ENCODE data around the gene GSTT2. TPM values are rescaled to one million over a fixed set of nuclear protein-coding genes. Genes with fewer than 3 reads are reported as not detected.
"Not testable (repeated sequence)": the region's sequence is repeated elsewhere in the genome, so short reads cannot be mapped to it uniquely, and the experiment has no call there.

GSTT2 gene
- total RNA-seq, 1 donor from 2014 or later, result 0.50 TPM

DNA sequence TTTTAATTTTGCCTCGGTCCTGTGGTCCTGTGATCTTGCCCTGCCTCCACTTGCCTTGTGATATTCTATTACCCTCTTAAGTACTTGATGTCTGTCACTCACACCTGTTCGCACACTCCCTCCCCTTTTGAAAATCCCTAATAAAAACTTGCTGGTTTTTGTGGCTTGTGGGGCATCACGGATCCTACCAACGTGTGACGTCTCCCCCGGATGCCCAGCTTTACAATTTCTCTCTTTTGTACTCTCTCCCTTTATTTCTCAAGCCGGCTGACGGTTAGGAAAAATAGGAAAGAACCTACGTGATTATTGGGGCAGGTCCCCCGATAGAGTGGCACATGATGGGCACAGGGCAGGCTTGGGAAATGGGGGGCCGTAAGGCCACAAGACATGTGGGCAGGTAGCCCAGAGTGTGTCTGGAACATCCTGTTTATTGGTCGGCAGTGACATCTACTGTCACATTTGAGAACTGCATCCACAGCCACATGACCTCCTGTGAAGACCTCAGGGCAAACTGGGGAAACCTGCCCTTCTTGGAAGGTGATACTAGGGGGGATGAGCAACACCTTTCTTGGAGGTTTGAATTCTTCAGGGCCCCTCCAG lies 23.5 kb upstream of the GSTT2 start:
- TF ChIP-seq, protein P1, sequence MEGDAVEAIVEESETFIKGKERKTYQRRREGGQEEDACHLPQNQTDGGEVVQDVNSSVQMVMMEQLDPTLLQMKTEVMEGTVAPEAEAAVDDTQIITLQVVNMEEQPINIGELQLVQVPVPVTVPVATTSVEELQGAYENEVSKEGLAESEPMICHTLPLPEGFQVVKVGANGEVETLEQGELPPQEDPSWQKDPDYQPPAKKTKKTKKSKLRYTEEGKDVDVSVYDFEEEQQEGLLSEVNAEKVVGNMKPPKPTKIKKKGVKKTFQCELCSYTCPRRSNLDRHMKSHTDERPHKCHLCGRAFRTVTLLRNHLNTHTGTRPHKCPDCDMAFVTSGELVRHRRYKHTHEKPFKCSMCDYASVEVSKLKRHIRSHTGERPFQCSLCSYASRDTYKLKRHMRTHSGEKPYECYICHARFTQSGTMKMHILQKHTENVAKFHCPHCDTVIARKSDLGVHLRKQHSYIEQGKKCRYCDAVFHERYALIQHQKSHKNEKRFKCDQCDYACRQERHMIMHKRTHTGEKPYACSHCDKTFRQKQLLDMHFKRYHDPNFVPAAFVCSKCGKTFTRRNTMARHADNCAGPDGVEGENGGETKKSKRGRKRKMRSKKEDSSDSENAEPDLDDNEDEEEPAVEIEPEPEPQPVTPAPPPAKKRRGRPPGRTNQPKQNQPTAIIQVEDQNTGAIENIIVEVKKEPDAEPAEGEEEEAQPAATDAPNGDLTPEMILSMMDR (IDR thresholded peaks at IDR 0.05; ENCODE audit: insufficient read depth, low read length, poor library complexity, severe bottlenecking), result peak; percentile 64
- DNase-seq (ENCODE audit: low read depth), result peak; percentile 9

DNA sequence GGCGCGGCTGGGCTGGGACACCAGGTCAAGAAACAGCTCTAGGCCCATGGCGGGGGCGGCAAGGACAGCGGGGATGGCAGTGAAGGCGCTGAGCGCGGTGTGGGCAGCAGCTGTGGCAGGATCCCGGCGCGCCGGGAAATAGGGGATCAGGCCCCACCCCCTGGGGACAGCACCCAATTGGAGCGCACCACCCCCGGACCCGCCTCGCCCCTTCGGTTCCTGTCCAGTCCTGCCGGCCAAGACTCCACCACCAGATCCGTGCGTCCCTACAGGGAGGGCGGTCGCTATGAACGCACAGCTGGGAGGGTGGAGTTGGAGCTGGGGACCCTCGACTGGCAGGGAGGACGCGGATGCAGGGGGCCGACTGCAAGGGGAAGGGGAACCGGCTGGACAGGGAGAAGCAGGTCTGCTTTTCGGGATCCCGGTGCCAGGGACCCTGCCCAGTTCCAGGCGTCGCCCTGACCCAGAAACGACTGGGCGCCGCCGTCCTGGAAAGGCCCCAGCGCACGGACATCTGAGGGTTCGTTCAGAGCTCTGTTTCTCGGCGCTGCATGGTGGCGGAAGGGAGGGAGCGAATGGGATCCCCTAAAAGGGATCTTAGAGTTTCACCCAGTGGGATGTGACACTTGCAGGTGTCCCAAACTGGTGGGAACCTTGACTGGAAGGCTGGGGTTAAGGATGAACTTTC lies 18.7 kb upstream of the GSTT2 start, which contains the start of gene GSTT2B:
TSS of gene GSTT2B (minus strand) at position 112 of the 688 bp plus-strand sequence. CDS start at position 48, 64 bp downstream.
- not testable (repeated sequence) for DNase-seq (ENCODE audit: low read depth); H3K36me3 ChIP-seq (ENCODE audit: control insufficient read depth, insufficient read depth, low read length); H3K4me3 ChIP-seq (ENCODE audit: low read depth, low read length); H3K27me3 ChIP-seq (ENCODE audit: control insufficient read depth, insufficient read depth, low read length)

More for the DNA sequence above, 23.5 kb upstream of the GSTT2 start:
- H3K27me3 ChIP-seq (ENCODE audit: control insufficient read depth, insufficient read depth, low read length); H3K4me3 ChIP-seq (ENCODE audit: low read depth, low read length); H3K36me3 ChIP-seq (ENCODE audit: control insufficient read depth, insufficient read depth, low read length): not testable (repeated sequence)

DNA sequence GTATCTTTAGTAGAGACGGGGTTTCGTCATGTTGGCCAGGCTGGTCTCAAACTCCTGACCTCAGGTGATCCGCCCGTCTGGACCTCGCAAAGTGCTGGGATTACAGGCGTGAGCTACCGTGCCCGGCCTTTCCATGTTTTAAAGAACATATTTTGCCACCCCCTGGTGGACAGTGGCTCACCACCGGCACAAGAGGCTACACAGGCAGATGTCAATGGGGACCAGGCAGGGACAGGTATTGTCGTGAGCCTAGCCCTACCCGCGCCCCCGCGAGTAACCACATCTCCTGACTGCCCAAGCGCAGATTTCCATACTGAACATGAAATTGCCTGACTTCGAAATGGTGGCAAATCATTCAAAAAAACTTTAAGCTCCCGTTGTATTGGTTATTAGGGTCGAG lies 13.8 kb upstream of the GSTT2 start:
- not testable (repeated sequence) for DNase-seq (ENCODE audit: low read depth); H3K27me3 ChIP-seq (ENCODE audit: control insufficient read depth, insufficient read depth, low read length); H3K4me3 ChIP-seq (ENCODE audit: low read depth, low read length); H3K36me3 ChIP-seq (ENCODE audit: control insufficient read depth, insufficient read depth, low read length)

DNA sequence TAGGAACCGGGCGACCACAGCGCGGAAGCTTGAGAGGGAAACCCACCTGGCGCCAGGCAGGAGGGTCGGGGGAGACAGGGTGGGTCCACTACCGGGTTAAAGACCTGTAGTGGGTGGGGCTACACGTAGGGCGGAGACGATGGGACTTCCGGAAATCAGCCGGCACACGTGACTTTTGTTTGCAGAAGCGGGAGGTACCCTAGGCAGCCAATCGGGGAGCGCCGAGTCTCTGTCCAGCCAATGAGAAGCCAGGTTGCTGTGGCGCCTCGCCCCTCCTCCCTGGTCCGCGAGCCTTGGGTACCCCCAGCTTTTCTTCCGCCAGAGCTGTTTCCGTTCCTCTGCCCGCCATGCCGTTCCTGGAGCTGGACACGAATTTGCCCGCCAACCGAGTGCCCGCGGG lies 13.4 kb upstream of the GSTT2 start, which contains the start of gene DDTL:
TSS of gene DDTL (plus strand) at position 321 of the 400 bp plus-strand sequence. CDS start at position 348, 27 bp downstream.
- DNase-seq (ENCODE audit: low read depth); H3K36me3 ChIP-seq (ENCODE audit: control insufficient read depth, insufficient read depth, low read length); H3K4me3 ChIP-seq (ENCODE audit: low read depth, low read length); H3K27me3 ChIP-seq (ENCODE audit: control insufficient read depth, insufficient read depth, low read length): not testable (repeated sequence)

DNA sequence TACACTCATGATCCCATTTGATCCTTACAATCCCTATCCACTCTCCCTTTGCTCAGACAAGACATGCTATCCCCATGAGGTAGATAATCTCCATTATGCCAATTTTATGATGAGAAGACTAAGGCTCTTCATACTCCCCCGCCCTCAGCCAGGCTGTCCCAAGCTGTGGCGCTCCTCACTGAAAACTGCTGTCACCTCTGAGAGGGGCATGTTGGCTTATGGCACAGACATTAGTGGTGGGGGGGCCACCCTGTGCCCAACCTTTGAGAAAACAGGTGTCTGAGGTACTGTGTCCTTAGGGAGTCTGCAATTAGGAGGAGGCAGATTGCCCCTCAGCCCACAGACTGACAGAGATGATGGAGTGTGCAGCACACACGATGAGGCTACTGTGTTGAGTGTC lies 10.9 kb upstream of the GSTT2 start:
- Histone ChIP-seq H3K27me3 (ENCODE audit: control insufficient read depth, insufficient read depth, low read length) (no peaks in the 10 kb centered on the region), H3K4me3 (ENCODE audit: low read depth, low read length) (no peak overlapping the region), H3K36me3 (ENCODE audit: control insufficient read depth, insufficient read depth, low read length) (peaks cover 3% of the 10 kb centered on the region)
- no peak for DNase-seq (ENCODE audit: low read depth)
- TF ChIP-seq, protein P1 (IDR thresholded peaks at IDR 0.05; ENCODE audit: insufficient read depth, low read length, poor library complexity, severe bottlenecking), result no peak

DNA sequence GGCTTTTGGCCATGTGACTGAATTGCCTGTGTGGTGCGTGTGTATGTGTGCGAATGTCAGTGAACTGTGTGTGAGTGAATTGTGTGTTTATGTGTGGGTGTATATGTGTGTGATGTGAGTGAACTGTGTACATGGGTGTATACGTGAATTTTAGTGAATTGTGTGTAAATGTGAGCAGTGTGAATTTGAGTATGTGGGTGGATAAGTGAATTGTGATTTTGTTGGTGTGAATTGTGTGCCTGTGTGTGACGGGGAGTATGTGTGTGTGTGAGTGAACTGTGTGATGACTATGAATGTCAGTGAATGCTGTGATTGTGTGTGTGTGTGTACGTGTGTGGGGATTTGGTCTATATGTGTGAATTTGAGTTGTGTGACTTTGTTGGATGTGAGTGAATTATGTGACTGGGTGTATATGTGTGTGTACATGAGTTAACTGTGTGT lies 9.7 kb upstream of the GSTT2 start:
- no peaks in the 10 kb centered on the region for H3K27me3 ChIP-seq (ENCODE audit: control insufficient read depth, insufficient read depth, low read length)
- TF ChIP-seq, protein P1 (IDR thresholded peaks at IDR 0.05; ENCODE audit: insufficient read depth, low read length, poor library complexity, severe bottlenecking), result no peak
- H3K4me3 ChIP-seq (ENCODE audit: low read depth, low read length), result no peak overlapping the region
- no peak for DNase-seq (ENCODE audit: low read depth)
- H3K36me3 ChIP-seq (ENCODE audit: control insufficient read depth, insufficient read depth, low read length), result peaks cover 3% of the 10 kb centered on the region

DNA sequence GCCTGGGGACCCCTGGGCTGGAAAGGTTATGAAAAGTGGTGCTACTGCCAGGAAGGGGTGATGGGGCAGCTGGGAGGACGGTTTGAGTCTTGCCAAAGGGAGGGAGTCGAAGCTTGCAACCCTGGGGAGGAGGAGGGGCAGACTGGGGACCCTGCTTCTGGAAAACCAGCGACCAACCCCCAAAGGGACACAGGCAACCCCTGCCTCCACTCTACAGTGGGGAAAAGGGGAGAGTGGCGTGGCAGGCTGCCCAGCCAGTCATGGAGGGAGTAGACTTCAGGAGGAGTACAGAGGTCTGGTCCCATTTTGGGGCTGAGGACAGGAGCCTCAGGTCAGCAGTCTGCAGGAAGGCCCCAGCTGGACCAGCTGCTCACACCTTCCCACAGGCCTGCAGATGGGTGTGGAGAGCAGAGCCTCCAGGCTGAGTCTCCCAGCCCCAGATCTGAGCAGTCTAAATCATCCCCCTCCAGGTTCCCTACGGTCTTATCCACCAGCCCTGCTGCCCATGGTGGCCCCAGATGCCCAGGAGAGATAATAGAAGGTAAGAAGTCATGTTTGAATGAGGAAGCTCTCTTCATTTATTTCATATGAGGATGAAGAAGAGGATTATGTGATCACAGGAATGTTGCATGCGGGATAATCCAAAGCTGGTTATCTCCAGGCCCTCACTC lies 9.0 kb upstream of the GSTT2 start:
- H3K36me3 ChIP-seq (ENCODE audit: control insufficient read depth, insufficient read depth, low read length), result peaks cover 3% of the 10 kb centered on the region
- H3K4me3 ChIP-seq (ENCODE audit: low read depth, low read length), result no peak overlapping the region
- TF ChIP-seq, protein P1 (IDR thresholded peaks at IDR 0.05; ENCODE audit: insufficient read depth, low read length, poor library complexity, severe bottlenecking), result no peak
- no peak for DNase-seq (ENCODE audit: low read depth)
- no peaks in the 10 kb centered on the region for H3K27me3 ChIP-seq (ENCODE audit: control insufficient read depth, insufficient read depth, low read length)

DNA sequence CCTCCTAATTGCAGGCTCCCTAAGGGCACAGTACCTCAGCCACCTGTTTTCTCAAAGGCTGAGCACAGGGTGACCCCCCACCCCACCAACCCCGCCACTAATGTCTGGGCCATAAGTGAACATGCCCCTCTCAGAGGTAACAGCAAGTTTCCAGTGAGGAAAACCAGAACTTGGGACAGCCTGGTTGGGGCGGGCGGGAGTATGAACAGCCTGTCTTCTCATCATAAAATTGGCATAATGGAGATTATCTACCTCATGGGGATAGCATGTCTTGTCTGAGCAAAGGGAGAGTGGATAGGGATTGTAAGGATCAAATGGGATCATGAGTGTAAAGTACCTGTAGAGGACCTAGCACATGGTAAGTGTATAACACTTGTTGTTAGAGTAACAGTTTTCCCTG lies 8.0 kb upstream of the GSTT2 start:
- not testable (repeated sequence) for H3K4me3 ChIP-seq (ENCODE audit: low read depth, low read length); H3K27me3 ChIP-seq (ENCODE audit: control insufficient read depth, insufficient read depth, low read length); H3K36me3 ChIP-seq (ENCODE audit: control insufficient read depth, insufficient read depth, low read length); DNase-seq (ENCODE audit: low read depth)

DNA sequence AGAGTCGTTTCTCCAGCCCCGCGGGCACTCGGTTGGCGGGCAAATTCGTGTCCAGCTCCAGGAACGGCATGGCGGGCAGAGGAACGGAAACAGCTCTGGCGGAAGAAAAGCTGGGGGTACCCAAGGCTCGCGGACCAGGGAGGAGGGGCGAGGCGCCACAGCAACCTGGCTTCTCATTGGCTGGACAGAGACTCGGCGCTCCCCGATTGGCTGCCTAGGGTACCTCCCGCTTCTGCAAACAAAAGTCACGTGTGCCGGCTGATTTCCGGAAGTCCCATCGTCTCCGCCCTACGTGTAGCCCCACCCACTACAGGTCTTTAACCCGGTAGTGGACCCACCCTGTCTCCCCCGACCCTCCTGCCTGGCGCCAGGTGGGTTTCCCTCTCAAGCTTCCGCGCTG lies 5.6 kb upstream of the GSTT2 start, which contains the start of gene DDT:
TSS of gene DDT (minus strand) at position 97 of the 400 bp plus-strand sequence. CDS start at position 70, 27 bp downstream.
- not testable (repeated sequence) for H3K27me3 ChIP-seq (ENCODE audit: control insufficient read depth, insufficient read depth, low read length); H3K36me3 ChIP-seq (ENCODE audit: control insufficient read depth, insufficient read depth, low read length); DNase-seq (ENCODE audit: low read depth); H3K4me3 ChIP-seq (ENCODE audit: low read depth, low read length)

DNA sequence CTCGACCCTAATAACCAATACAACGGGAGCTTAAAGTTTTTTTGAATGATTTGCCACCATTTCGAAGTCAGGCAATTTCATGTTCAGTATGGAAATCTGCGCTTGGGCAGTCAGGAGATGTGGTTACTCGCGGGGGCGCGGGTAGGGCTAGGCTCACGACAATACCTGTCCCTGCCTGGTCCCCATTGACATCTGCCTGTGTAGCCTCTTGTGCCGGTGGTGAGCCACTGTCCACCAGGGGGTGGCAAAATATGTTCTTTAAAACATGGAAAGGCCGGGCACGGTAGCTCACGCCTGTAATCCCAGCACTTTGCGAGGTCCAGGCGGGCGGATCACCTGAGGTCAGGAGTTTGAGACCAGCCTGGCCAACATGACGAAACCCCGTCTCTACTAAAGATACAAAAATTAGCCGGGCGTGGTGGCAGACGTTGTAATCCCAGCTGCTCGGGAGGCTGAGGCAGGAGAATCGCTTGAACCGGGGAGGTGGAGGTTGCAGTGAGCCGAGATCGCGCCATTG lies 5.0 kb upstream of the GSTT2 start:
- H3K36me3 ChIP-seq (ENCODE audit: control insufficient read depth, insufficient read depth, low read length); H3K4me3 ChIP-seq (ENCODE audit: low read depth, low read length); DNase-seq (ENCODE audit: low read depth); H3K27me3 ChIP-seq (ENCODE audit: control insufficient read depth, insufficient read depth, low read length): not testable (repeated sequence)
